SU-DHL-6 (cell line): ENCODE measurements around the gene DTNA.

ENCODE experiments used
- H2AFZ ChIP-seq: fragments of 200-600 bp; sonication (generic); 2 replicates; pipeline ENCODE4 v1.6.1; 2014; ENCODE audit warnings: low read depth, mild to moderate bottlenecking, moderate library complexity, mixed read lengths, antibody characterized with exemption, low read length; ENCODE audit not compliant: severe bottlenecking
- H3F3A ChIP-seq: fragments of 200-600 bp; shearing (Covaris generic); 2 replicates; pipeline ENCODE4 v1.6.0; 2016; ENCODE audit warnings: antibody characterized with exemption, mild to moderate bottlenecking; ENCODE audit not compliant: insufficient read depth
- H3K27ac ChIP-seq: fragments of 200-600 bp; sonication (generic); 2 replicates; pipeline ENCODE4 v1.5.1; 2016; ENCODE audit warnings: low read depth, mild to moderate bottlenecking, low read length, moderate library complexity, mixed read lengths
- H3K27me3 ChIP-seq: fragments of 200-600 bp; sonication (generic), shearing (Covaris generic); 2 replicates; pipeline ENCODE4 v1.6.0; 2014; ENCODE audit warnings: mild to moderate bottlenecking, low read length
- H3K36me3 ChIP-seq: fragments of 200-600 bp; sonication (generic); 2 replicates; pipeline ENCODE4 v1.6.1; 2014; ENCODE audit warnings: mild to moderate bottlenecking, low read length, mixed read lengths
- H3K4me2 ChIP-seq: fragments of 300-600, 200-600 bp; shearing (Covaris generic), sonication (generic); 2 replicates; pipeline ENCODE4 v1.6.0; 2014; ENCODE audit warnings: low read length, low read depth, mild to moderate bottlenecking; ENCODE audit not compliant: poor library complexity, severe bottlenecking
- H3K4me3 ChIP-seq: fragments of 200-600 bp; sonication (generic); 2 replicates; pipeline ENCODE4 v1.5.1; 2014; ENCODE audit warnings: antibody characterized with exemption, low read length, mild to moderate bottlenecking, mixed read lengths; ENCODE audit not compliant: insufficient read depth, poor library complexity, severe bottlenecking
- H3K79me2 ChIP-seq: fragments of 200-600 bp; sonication (generic); 2 replicates; pipeline ENCODE4 v1.6.1; 2014; ENCODE audit warnings: mild to moderate bottlenecking, low read length, moderate library complexity; ENCODE audit not compliant: insufficient read depth
- H3K9ac ChIP-seq: fragments of 200-600 bp; sonication (generic); 2 replicates; pipeline ENCODE4 v1.7.0; 2014; ENCODE audit warnings: mild to moderate bottlenecking, low read length
- H3K9me2 ChIP-seq: fragments of 200-600 bp; sonication (generic); replicated peaks from 2 replicates; pipeline ENCODE4 v1.6.1; 2014; ENCODE audit warnings: low read length; ENCODE audit not compliant: insufficient read depth
- H3K9me3 ChIP-seq: fragments of 200-600 bp; sonication (generic); 2 replicates; pipeline ENCODE4 v1.6.1; 2014; ENCODE audit warnings: low read length, mixed read lengths; ENCODE audit not compliant: insufficient read depth
- H4K20me1 ChIP-seq: fragments of 200-600 bp; sonication (generic); 2 replicates; pipeline ENCODE4 v1.6.1; 2014; ENCODE audit warnings: low read depth, mild to moderate bottlenecking, antibody characterized with exemption, low read length, moderate library complexity, mixed read lengths
- CTCF ChIP-seq: fragments of 200-600 bp; sonication (generic); IDR thresholded peaks from one replicate; pipeline ENCODE4 v1.5.1; 2017; ENCODE audit warnings: antibody characterized with exemption, mild to moderate bottlenecking, low read length, moderate library complexity; ENCODE audit not compliant: insufficient read depth, poor library complexity, severe bottlenecking
- EZH2phosphoT487 ChIP-seq: fragments of 200-600 bp; sonication (generic), shearing (Covaris generic); conservative IDR thresholded peaks from 2 replicates; pipeline ENCODE4 v1.6.1; 2018; ENCODE audit warnings: mild to moderate bottlenecking, antibody characterized with exemption, low read length, moderate library complexity, mixed read lengths

The DTNA gene

GRCh38 chr18:34866739-34867138 is 156.6 kb downstream of the DTNA start:
- no peak overlapping the region for H2AFZ ChIP-seq

GRCh38 chr18:34867520-34867919 is 157.4 kb downstream of the DTNA start:
- Histone ChIP-seq H3K4me2 (no peak overlapping the region), H4K20me1 (no peaks in the 10 kb centered on the region)

More at GRCh38 chr18:34866739-34867138, 156.6 kb downstream of the DTNA start:
- Histone ChIP-seq H3K27me3 (no peaks in the 10 kb centered on the region), H3K27ac (no peak overlapping the region), H3K4me3 (no peak overlapping the region), H3K9me3 (no peaks in the 10 kb centered on the region), H3K79me2 (no peaks in the 10 kb centered on the region), H3F3A (no peaks in the 10 kb centered on the region), H3K36me3 (no peaks in the 10 kb centered on the region), H3K9ac (no peak overlapping the region), H3K9me2 (no peaks in the 10 kb centered on the region), H4K20me1 (no peaks in the 10 kb centered on the region), H3K4me2 (no peak overlapping the region)
- TF ChIP-seq EZH2phosphoT487 (no peak), CTCF (peak; percentile 56)

GRCh38 chr18:34870555-34871310 is 160.6 kb downstream of the DTNA start:
- no peaks in the 10 kb centered on the region for H3K9me3 ChIP-seq
- H3K27ac ChIP-seq, result no peak overlapping the region

More at GRCh38 chr18:34867520-34867919, 157.4 kb downstream of the DTNA start:
- no peaks in the 10 kb centered on the region for H3K79me2 ChIP-seq
- no peaks in the 10 kb centered on the region for H3K27me3 ChIP-seq
- H3K9me3 ChIP-seq, result no peaks in the 10 kb centered on the region
- H3K36me3 ChIP-seq, result no peaks in the 10 kb centered on the region
- no peak overlapping the region for H3K9ac ChIP-seq
- H3K27ac ChIP-seq, result no peak overlapping the region
- TF ChIP-seq CTCF (peak; percentile 32), EZH2phosphoT487 (no peak)
- H3K4me3 ChIP-seq, result no peak overlapping the region
- H2AFZ ChIP-seq, result peak overlapping the region; percentile 0
- no peaks in the 10 kb centered on the region for H3F3A ChIP-seq
- H3K9me2 ChIP-seq, result no peaks in the 10 kb centered on the region

More at GRCh38 chr18:34870555-34871310, 160.6 kb downstream of the DTNA start:
- H3K9me2 ChIP-seq, result no peaks in the 10 kb centered on the region
- H3K9ac ChIP-seq, result no peak overlapping the region
- H4K20me1 ChIP-seq, result no peaks in the 10 kb centered on the region
- TF ChIP-seq CTCF (no peak), EZH2phosphoT487 (no peak)
- H3K4me3 ChIP-seq, result no peak overlapping the region
- H2AFZ ChIP-seq, result no peak overlapping the region
- H3K79me2 ChIP-seq, result no peaks in the 10 kb centered on the region
- H3K36me3 ChIP-seq, result no peaks in the 10 kb centered on the region
- no peak overlapping the region for H3K4me2 ChIP-seq
- no peaks in the 10 kb centered on the region for H3F3A ChIP-seq
- H3K27me3 ChIP-seq, result no peaks in the 10 kb centered on the region
